Immature natural killer cell (primary cell): ENCODE measurements around the gene RTF2. TPM values are rescaled to one million over a fixed set of nuclear protein-coding genes. Genes with fewer than 3 reads are reported as not detected.

Experiments
- DNase-seq, 3 donors: peaks; one replicate each; pipeline ENCODE4 v3.0.0; 2022; ENCODE audit warnings: mixed read lengths in 1 of 3
- H3K27ac Mint-ChIP-seq, 6 donors: one replicate each; pipeline ENCODE4 v1.8.0; 2020; ENCODE audit warnings: mixed read lengths in 6 of 6, mild to moderate bottlenecking in 5 of 6, inconsistent platforms in 4 of 6, moderate library complexity in 3 of 6
- H3K27me3 Mint-ChIP-seq, 3 donors: one replicate each; pipeline ENCODE4 v1.8.0; 2020 to 2021; ENCODE audit warnings: low read depth in 3 of 3, mild to moderate bottlenecking in 3 of 3, mixed read lengths in 3 of 3, moderate library complexity in 3 of 3, inconsistent platforms in 1 of 3
- H3K36me3 Mint-ChIP-seq, 3 donors: one replicate each; pipeline ENCODE4 v1.8.0; 2020; ENCODE audit warnings: mixed read lengths in 3 of 3, inconsistent platforms in 2 of 3, mild to moderate bottlenecking in 2 of 3
- H3K4me1 Mint-ChIP-seq, 2 donors: one replicate each; pipeline ENCODE4 v1.8.0; 2020; ENCODE audit warnings: inconsistent platforms in 2 of 2, mild to moderate bottlenecking in 2 of 2, mixed read lengths in 2 of 2, moderate library complexity in 1 of 2
- H3K4me3 Mint-ChIP-seq, 5 donors: one replicate each; pipeline ENCODE4 v1.8.0; 2020; ENCODE audit warnings: mild to moderate bottlenecking in 5 of 5, mixed read lengths in 5 of 5, inconsistent platforms in 3 of 5, moderate library complexity in 3 of 5
- H3K9me3 Mint-ChIP-seq, 6 donors: one replicate each; pipeline ENCODE4 v1.8.0; 2020; ENCODE audit warnings: mild to moderate bottlenecking in 6 of 6, mixed read lengths in 6 of 6, inconsistent platforms in 4 of 6, moderate library complexity in 3 of 6
- polyA plus RNA-seq, 3 donors: library from polyadenylated mRNA; unstranded; fragments of 300-500 nt; fragmentation: Illumina TruSeq; gene quantifications; one replicate each; pipeline ENCODE4 v1.2.3, GENCODE V29; 2021

Gene RTF2
- 100 to 1,000 TPM; 155 to 163 (median 161) TPM for polyA plus RNA-seq

- H3K9me3 Mint-ChIP-seq = no peaks in the 10 kb centered on the region
- peaks cover 46 to 48% of the 10 kb centered on the region in 2 donors for H3K4me1 Mint-ChIP-seq
- H3K27ac Mint-ChIP-seq = peak within 1 kb of the TSS; percentile 99 to 100 (median 99)
- DNase-seq = peak; percentile 96 to 97 (median 97)
- H3K4me3 Mint-ChIP-seq = peak within 1 kb of the TSS; percentile 96 to 100 (median 98)
- peaks cover 0 to 4% (median 0%) of the 10 kb centered on the region in 3 donors for H3K36me3 Mint-ChIP-seq
- peaks cover 8 to 22% (median 13%) of the 10 kb centered on the region in 3 donors for H3K27me3 Mint-ChIP-seq
These were observed at the start of gene RTF2 for GRCh38 chr20:56468316-56469076. Gene RTF2 (plus strand): TSS chr20:56468627. CDS start chr20:56468698, 71 bp downstream.

- H3K27me3 Mint-ChIP-seq = no peaks in the 10 kb centered on the region
- H3K9me3 Mint-ChIP-seq = no peaks in the 10 kb centered on the region
- peaks cover 3 to 12% (median 8%) of the 10 kb centered on the region in 3 donors for H3K36me3 Mint-ChIP-seq
- no peak for DNase-seq
- peaks cover 55 to 56% of the 10 kb centered on the region in 2 donors for H3K4me1 Mint-ChIP-seq
- H3K4me3 Mint-ChIP-seq = no peak overlapping the region
- H3K27ac Mint-ChIP-seq = no peak overlapping the region
These were observed 48.4 kb upstream of the RTF2 start for GRCh38 chr20:56420028-56420427.

- H3K27me3 Mint-ChIP-seq = no peaks in the 10 kb centered on the region
- peaks cover 3 to 12% (median 8%) of the 10 kb centered on the region in 3 donors for H3K36me3 Mint-ChIP-seq
These were observed 47.3 kb upstream of the RTF2 start for GRCh38 chr20:56420940-56421688.

GRCh38 chr20:56422076-56422823 lies 46.2 kb upstream of the RTF2 start:
- Mint-ChIP-seq H3K27ac (peak overlapping the region in 2 of 6 donors; percentile 26 to 28), H3K27me3 (no peaks in the 10 kb centered on the region), H3K9me3 (no peaks in the 10 kb centered on the region), H3K4me1 (peaks cover 42 to 43% of the 10 kb centered on the region in 2 donors), H3K36me3 (peaks cover 3 to 12% (median 8%) of the 10 kb centered on the region in 3 donors), H3K4me3 (no peak overlapping the region)
- no peak for DNase-seq

More at GRCh38 chr20:56420940-56421688, 47.3 kb upstream of the RTF2 start:
- H3K9me3 Mint-ChIP-seq = no peaks in the 10 kb centered on the region
- peak overlapping the region in 1 of 5 donors; percentile 26 for H3K4me3 Mint-ChIP-seq
- no peak for DNase-seq
- peak overlapping the region in 4 of 6 donors; percentile 2 to 31 (median 11) for H3K27ac Mint-ChIP-seq
- H3K4me1 Mint-ChIP-seq = peaks cover 49% of the 10 kb centered on the region in 2 donors

GRCh38 chr20:56422824-56423189 lies 45.6 kb upstream of the RTF2 start:
- no peak for DNase-seq
- Mint-ChIP-seq H3K36me3 (peaks cover 3 to 12% (median 6%) of the 10 kb centered on the region in 3 donors), H3K27ac (no peak overlapping the region), H3K4me3 (no peak overlapping the region), H3K4me1 (peaks cover 41 to 43% of the 10 kb centered on the region in 2 donors), H3K9me3 (no peaks in the 10 kb centered on the region), H3K27me3 (no peaks in the 10 kb centered on the region)

GRCh38 chr20:56423211-56423610 lies 45.2 kb upstream of the RTF2 start:
- DNase-seq = no peak
- H3K36me3 Mint-ChIP-seq = peaks cover 3 to 8% (median 3%) of the 10 kb centered on the region in 3 donors
- H3K9me3 Mint-ChIP-seq = no peaks in the 10 kb centered on the region
- no peak overlapping the region for H3K4me3 Mint-ChIP-seq
- H3K27me3 Mint-ChIP-seq = peaks cover 0 to 2% (median 0%) of the 10 kb centered on the region in 3 donors
- H3K27ac Mint-ChIP-seq = no peak overlapping the region
- peaks cover 41 to 43% of the 10 kb centered on the region in 2 donors for H3K4me1 Mint-ChIP-seq

GRCh38 chr20:56423886-56424285 lies 44.5 kb upstream of the RTF2 start:
- H3K9me3 Mint-ChIP-seq = no peaks in the 10 kb centered on the region
- H3K27ac Mint-ChIP-seq = no peak overlapping the region
- peaks cover 0 to 2% (median 0%) of the 10 kb centered on the region in 3 donors for H3K27me3 Mint-ChIP-seq
- H3K36me3 Mint-ChIP-seq = peaks cover 2 to 3% (median 3%) of the 10 kb centered on the region in 3 donors
- H3K4me1 Mint-ChIP-seq = peaks cover 41 to 43% of the 10 kb centered on the region in 2 donors
- DNase-seq = no peak
- H3K4me3 Mint-ChIP-seq = no peak overlapping the region

- H3K27me3 Mint-ChIP-seq = peaks cover 0 to 2% (median 0%) of the 10 kb centered on the region in 3 donors
- H3K9me3 Mint-ChIP-seq = no peaks in the 10 kb centered on the region
- DNase-seq = no peak
- H3K27ac Mint-ChIP-seq = no peak overlapping the region
- H3K4me3 Mint-ChIP-seq = no peak overlapping the region
- H3K36me3 Mint-ChIP-seq = peaks cover 0 to 8% (median 6%) of the 10 kb centered on the region in 3 donors
- H3K4me1 Mint-ChIP-seq = peaks cover 47 to 49% of the 10 kb centered on the region in 2 donors
These were observed 43.5 kb upstream of the RTF2 start for GRCh38 chr20:56424931-56425330.

GRCh38 chr20:56426026-56426425 lies 42.4 kb upstream of the RTF2 start:
- H3K36me3 Mint-ChIP-seq = peaks cover 0 to 10% (median 8%) of the 10 kb centered on the region in 3 donors
- H3K27ac Mint-ChIP-seq = peak overlapping the region in 2 of 6 donors; percentile 5 to 42
- no peak overlapping the region for H3K4me3 Mint-ChIP-seq
- H3K27me3 Mint-ChIP-seq = peaks cover 0 to 2% (median 0%) of the 10 kb centered on the region in 3 donors
- DNase-seq = no peak
- H3K9me3 Mint-ChIP-seq = no peaks in the 10 kb centered on the region
- peaks cover 54% of the 10 kb centered on the region in 2 donors for H3K4me1 Mint-ChIP-seq

- H3K9me3 Mint-ChIP-seq = no peaks in the 10 kb centered on the region
- no peak overlapping the region for H3K4me3 Mint-ChIP-seq
- peaks cover 0 to 8% (median 8%) of the 10 kb centered on the region in 3 donors for H3K36me3 Mint-ChIP-seq
- H3K27ac Mint-ChIP-seq = no peak overlapping the region
- peaks cover 50 to 51% of the 10 kb centered on the region in 2 donors for H3K4me1 Mint-ChIP-seq
- peaks cover 0 to 2% (median 0%) of the 10 kb centered on the region in 3 donors for H3K27me3 Mint-ChIP-seq
- no peak for DNase-seq
These were observed 41.5 kb upstream of the RTF2 start for GRCh38 chr20:56426926-56427325.

GRCh38 chr20:56427797-56428196 lies 40.6 kb upstream of the RTF2 start:
- Mint-ChIP-seq H3K27me3 (peaks cover 0 to 2% (median 0%) of the 10 kb centered on the region in 3 donors), H3K4me1 (peaks cover 44 to 48% of the 10 kb centered on the region in 2 donors), H3K4me3 (peak overlapping the region in 2 of 5 donors; percentile 7 to 10), H3K36me3 (peaks cover 0 to 8% (median 8%) of the 10 kb centered on the region in 3 donors), H3K27ac (peak overlapping the region in 4 of 6 donors; percentile 16 to 84 (median 68)), H3K9me3 (no peaks in the 10 kb centered on the region)
- no peak for DNase-seq

GRCh38 chr20:56428410-56428809 lies 40.0 kb upstream of the RTF2 start:
- Mint-ChIP-seq H3K4me1 (peaks cover 50 to 54% of the 10 kb centered on the region in 2 donors), H3K4me3 (peak overlapping the region in 4 of 5 donors; percentile 7 to 26 (median 11)), H3K9me3 (no peaks in the 10 kb centered on the region), H3K36me3 (peaks cover 0 to 8% (median 8%) of the 10 kb centered on the region in 3 donors), H3K27me3 (peaks cover 0 to 2% (median 0%) of the 10 kb centered on the region in 3 donors), H3K27ac (peak overlapping the region in 4 of 6 donors; percentile 34 to 74 (median 48))
- no peak for DNase-seq

- H3K9me3 Mint-ChIP-seq = no peaks in the 10 kb centered on the region
- H3K4me1 Mint-ChIP-seq = peaks cover 55 to 59% of the 10 kb centered on the region in 2 donors
- no peak for DNase-seq
- H3K27me3 Mint-ChIP-seq = peaks cover 0 to 2% (median 0%) of the 10 kb centered on the region in 3 donors
- peak overlapping the region in 4 of 5 donors; percentile 7 to 86 (median 50) for H3K4me3 Mint-ChIP-seq
- H3K36me3 Mint-ChIP-seq = peaks cover 0 to 8% (median 8%) of the 10 kb centered on the region in 3 donors
- peak overlapping the region; percentile 37 to 92 (median 87) for H3K27ac Mint-ChIP-seq
These were observed 39.5 kb upstream of the RTF2 start for GRCh38 chr20:56428881-56429280.
